ENCODE results near the gene RSU1. TPM values are rescaled to one million over a fixed set of nuclear protein-coding genes. Genes with fewer than 3 reads are reported as not detected.

RSU1 gene
- total RNA-seq, 1 donor from 2014 or later, result 33.7 TPM

DNA sequence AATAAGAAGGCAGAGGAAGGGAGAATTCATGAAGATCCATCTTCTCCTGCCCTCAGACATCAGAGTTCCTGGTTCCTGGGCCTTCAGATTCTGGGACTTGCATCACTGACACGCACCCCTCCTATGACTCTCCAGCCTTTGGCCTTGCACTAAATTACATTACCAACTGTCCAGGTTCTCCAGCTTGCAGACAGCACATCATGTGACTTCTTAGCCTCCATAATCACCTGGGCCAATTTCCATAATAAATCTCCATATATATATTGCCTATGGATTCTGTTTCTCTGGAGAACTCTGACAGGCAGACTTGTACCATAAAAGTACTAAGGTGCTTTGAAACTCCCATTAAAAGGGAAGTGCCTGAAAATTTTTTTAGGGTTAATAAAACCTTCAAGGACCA is 23.2 kb downstream of the RSU1 start:
- Mint-ChIP-seq H3K36me3 (ENCODE audit: low read depth) (peaks cover 17% of the 10 kb centered on the region), H3K4me3 (no peak overlapping the region), H3K4me1 (peaks cover 14% of the 10 kb centered on the region), H3K9me3 (no peaks in the 10 kb centered on the region), H3K27me3 (ENCODE audit: low read depth) (no peaks in the 10 kb centered on the region), H3K27ac (ENCODE audit: unreplicated experiment) (no peak overlapping the region)
- no peak for DNase-seq (ENCODE audit: low read depth, low spot score)
- TF ChIP-seq, protein P1, sequence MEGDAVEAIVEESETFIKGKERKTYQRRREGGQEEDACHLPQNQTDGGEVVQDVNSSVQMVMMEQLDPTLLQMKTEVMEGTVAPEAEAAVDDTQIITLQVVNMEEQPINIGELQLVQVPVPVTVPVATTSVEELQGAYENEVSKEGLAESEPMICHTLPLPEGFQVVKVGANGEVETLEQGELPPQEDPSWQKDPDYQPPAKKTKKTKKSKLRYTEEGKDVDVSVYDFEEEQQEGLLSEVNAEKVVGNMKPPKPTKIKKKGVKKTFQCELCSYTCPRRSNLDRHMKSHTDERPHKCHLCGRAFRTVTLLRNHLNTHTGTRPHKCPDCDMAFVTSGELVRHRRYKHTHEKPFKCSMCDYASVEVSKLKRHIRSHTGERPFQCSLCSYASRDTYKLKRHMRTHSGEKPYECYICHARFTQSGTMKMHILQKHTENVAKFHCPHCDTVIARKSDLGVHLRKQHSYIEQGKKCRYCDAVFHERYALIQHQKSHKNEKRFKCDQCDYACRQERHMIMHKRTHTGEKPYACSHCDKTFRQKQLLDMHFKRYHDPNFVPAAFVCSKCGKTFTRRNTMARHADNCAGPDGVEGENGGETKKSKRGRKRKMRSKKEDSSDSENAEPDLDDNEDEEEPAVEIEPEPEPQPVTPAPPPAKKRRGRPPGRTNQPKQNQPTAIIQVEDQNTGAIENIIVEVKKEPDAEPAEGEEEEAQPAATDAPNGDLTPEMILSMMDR (conservative IDR thresholded peaks at IDR 0.05), result no peak

- Mint-ChIP-seq H3K27me3 (ENCODE audit: low read depth) (no peaks in the 10 kb centered on the region), H3K4me1 (peaks cover 17% of the 10 kb centered on the region), H3K27ac (ENCODE audit: unreplicated experiment) (no peak overlapping the region), H3K36me3 (ENCODE audit: low read depth) (peaks cover 12% of the 10 kb centered on the region), H3K9me3 (no peaks in the 10 kb centered on the region), H3K4me3 (no peak overlapping the region)
- DNase-seq (ENCODE audit: low read depth, low spot score), result no peak
- TF ChIP-seq, protein P1 (conservative IDR thresholded peaks at IDR 0.05), result no peak
Observed at GRCh38 chr10:16792675-16793074, 24.5 kb downstream of the RSU1 start.

DNA sequence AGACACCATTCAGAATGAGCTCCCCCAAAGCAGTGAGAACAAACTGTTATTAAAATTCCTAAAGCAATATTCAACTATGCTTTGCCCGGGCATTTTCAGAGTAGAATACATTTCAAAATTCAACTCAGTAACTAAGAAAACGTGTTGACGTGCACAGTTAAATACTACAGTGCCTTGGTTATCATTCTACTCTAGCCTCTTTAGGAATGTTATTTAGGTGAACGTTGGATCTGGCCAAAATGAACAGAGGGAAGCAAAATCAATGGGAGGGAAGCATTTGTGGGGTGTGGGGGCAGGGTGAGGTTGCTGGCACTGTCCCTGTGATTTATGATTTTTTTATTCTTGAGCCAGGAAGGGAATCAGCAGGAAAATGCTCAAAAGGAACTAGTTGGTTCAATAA is 27.5 kb downstream of the RSU1 start:
- H3K27me3 Mint-ChIP-seq (ENCODE audit: low read depth), result no peaks in the 10 kb centered on the region

DNA sequence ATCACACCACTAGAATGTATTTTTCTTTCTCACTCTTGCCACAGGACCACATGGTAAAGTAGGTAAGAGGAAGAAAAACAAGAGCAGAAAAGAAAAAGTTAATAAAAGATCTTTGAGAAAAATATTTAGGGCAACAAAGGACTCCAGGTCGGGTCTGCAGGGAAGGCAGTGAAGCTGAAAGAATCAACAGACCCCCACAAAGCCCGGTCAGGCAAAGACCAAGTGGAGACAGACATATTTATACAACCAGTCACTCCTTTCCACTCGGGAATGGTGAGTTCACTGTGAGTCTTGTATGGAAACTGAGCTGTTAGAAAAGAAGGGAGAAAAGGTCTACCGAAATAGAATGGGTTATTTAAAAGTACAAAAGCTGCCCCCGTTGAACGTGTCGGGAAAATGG is 28.0 kb downstream of the RSU1 start:
- TF ChIP-seq, protein P1 (conservative IDR thresholded peaks at IDR 0.05), result no peak
- Mint-ChIP-seq H3K4me1 (peaks cover 17% of the 10 kb centered on the region), H3K27me3 (ENCODE audit: low read depth) (no peaks in the 10 kb centered on the region), H3K36me3 (ENCODE audit: low read depth) (peaks cover 9% of the 10 kb centered on the region), H3K27ac (ENCODE audit: unreplicated experiment) (no peak overlapping the region), H3K9me3 (no peaks in the 10 kb centered on the region), H3K4me3 (peak overlapping the region; percentile 17)
- no peak for DNase-seq (ENCODE audit: low read depth, low spot score)

More for the DNA sequence above, 27.5 kb downstream of the RSU1 start:
- DNase-seq (ENCODE audit: low read depth, low spot score), result no peak
- peaks cover 17% of the 10 kb centered on the region for H3K4me1 Mint-ChIP-seq
- no peak overlapping the region for H3K4me3 Mint-ChIP-seq
- peaks cover 9% of the 10 kb centered on the region for H3K36me3 Mint-ChIP-seq (ENCODE audit: low read depth)
- H3K9me3 Mint-ChIP-seq, result no peaks in the 10 kb centered on the region
- no peak overlapping the region for H3K27ac Mint-ChIP-seq (ENCODE audit: unreplicated experiment)
- TF ChIP-seq, protein P1 (conservative IDR thresholded peaks at IDR 0.05), result no peak

DNA sequence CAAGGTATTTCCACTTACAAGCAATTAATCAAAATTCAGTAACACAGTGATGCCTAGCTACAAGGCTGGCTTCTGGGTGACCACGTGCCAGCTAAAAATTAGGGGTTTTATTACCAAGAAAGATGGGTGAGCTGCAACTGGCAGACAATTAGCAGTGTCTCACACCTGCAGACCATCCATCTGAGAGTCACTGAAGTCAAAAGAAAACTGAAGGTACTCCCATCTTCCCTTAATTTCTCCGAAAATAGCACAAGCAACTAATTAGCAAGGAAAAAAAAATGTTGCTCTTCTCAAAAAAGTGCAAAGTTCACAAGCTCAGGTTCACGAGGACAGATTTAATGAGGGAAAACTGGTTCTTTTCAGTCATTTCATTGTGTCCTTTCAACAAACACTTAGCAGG is 28.4 kb downstream of the RSU1 start:
- TF ChIP-seq, protein P1 (conservative IDR thresholded peaks at IDR 0.05), result no peak
- DNase-seq (ENCODE audit: low read depth, low spot score), result no peak
- Mint-ChIP-seq H3K27me3 (ENCODE audit: low read depth) (no peaks in the 10 kb centered on the region), H3K36me3 (ENCODE audit: low read depth) (peaks cover 9% of the 10 kb centered on the region), H3K9me3 (no peaks in the 10 kb centered on the region), H3K27ac (ENCODE audit: unreplicated experiment) (no peak overlapping the region), H3K4me3 (no peak overlapping the region), H3K4me1 (peaks cover 17% of the 10 kb centered on the region)

DNA sequence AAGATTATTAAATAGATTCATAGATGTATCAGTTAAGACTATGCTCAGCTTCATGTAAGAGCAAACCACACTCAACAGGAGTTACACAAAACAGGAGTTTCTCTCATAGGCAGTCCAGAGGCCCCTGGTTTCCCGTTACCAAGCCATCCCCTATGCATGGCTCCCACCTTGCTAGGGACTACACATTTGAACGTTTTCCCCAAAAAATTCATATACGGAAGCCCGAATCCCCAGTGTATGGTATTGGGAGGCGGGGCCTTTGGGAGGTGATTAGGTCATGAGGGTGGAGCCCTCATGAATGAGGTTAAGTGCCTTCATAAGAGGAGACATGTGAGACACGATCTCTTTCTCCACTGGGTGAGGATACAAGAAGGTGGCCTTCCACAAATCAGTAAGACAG is 29.1 kb downstream of the RSU1 start:
- no peak for DNase-seq (ENCODE audit: low read depth, low spot score)
- no peak overlapping the region for H3K4me3 Mint-ChIP-seq
- H3K9me3 Mint-ChIP-seq, result no peaks in the 10 kb centered on the region
- no peak overlapping the region for H3K27ac Mint-ChIP-seq (ENCODE audit: unreplicated experiment)
- peaks cover 17% of the 10 kb centered on the region for H3K4me1 Mint-ChIP-seq
- H3K36me3 Mint-ChIP-seq (ENCODE audit: low read depth), result peaks cover 5% of the 10 kb centered on the region
- H3K27me3 Mint-ChIP-seq (ENCODE audit: low read depth), result no peaks in the 10 kb centered on the region
- TF ChIP-seq, protein P1 (conservative IDR thresholded peaks at IDR 0.05), result no peak
